HepG2 (cell line): ENCODE measurements around the gene B4GALT3. TPM values are rescaled to one million over a fixed set of nuclear protein-coding genes. Genes with fewer than 3 reads are reported as not detected.
A peak's percentile ranks its signal among the peaks of the same experiment; 100 is the strongest.

Experiments
- BCL6 ChIP-seq: IDR thresholded peaks from 2 replicates; pipeline ENCODE4 v1.6.1; 2016; ENCODE audit warnings: missing genetic modification reagents, missing compliant biosample characterization
- CHCHD3 ChIP-seq: sonication (generic); formaldehyde crosslinking; IDR thresholded peaks from 2 replicates; pipeline ENCODE4 v1.8.0; 2022; ENCODE audit warnings: mild to moderate bottlenecking, missing genetic modification reagents, moderate library complexity
- CHD4 ChIP-seq: fragments of 200-600 bp; sonication (generic); IDR thresholded peaks from 2 replicates; pipeline ENCODE4 v1.7.0; 2017; ENCODE audit warnings: mild to moderate bottlenecking, low read length, borderline replicate concordance
- HDAC2 ChIP-seq: sonication (generic); formaldehyde crosslinking; IDR thresholded peaks from 2 replicates; pipeline ENCODE4 v1.4.0; 2020; ENCODE audit warnings: missing genetic modification reagents
- KLF12 ChIP-seq: sonication (generic); formaldehyde crosslinking; IDR thresholded peaks from 2 replicates; pipeline ENCODE4 v1.4.0; 2020; ENCODE audit warnings: missing genetic modification reagents, borderline replicate concordance
- LRRFIP1 ChIP-seq: sonication (generic); formaldehyde crosslinking; conservative IDR thresholded peaks from 2 replicates; pipeline ENCODE4 v1.4.0; 2020; ENCODE audit warnings: missing genetic modification reagents
- POLR2A ChIP-seq, 2 experiments: IDR thresholded peaks; 2 replicates each; pipeline ENCODE4 v1.6.1; 2011; ENCODE audit warnings: low read depth in 2 of 2, low read length in 2 of 2, mild to moderate bottlenecking in 1 of 2, moderate library complexity in 1 of 2; ENCODE audit not compliant: insufficient read depth in 1 of 2
- RBAK ChIP-seq: sonication (generic); formaldehyde crosslinking; IDR thresholded peaks from 2 replicates; pipeline ENCODE4 v1.5.1; 2020; ENCODE audit warnings: mild to moderate bottlenecking, missing genetic modification reagents
- RNF2 ChIP-seq: fragments of 450-650 bp; conservative IDR thresholded peaks from 2 replicates; pipeline ENCODE4 v1.6.1; 2016; ENCODE audit warnings: low read depth
- SATB2 ChIP-seq: sonication (generic); formaldehyde crosslinking; IDR thresholded peaks from 2 replicates; pipeline ENCODE4 v1.5.0; 2020; ENCODE audit warnings: missing genetic modification reagents
- SIX1 ChIP-seq: sonication (generic); formaldehyde crosslinking; IDR thresholded peaks from 2 replicates; pipeline ENCODE4 v1.4.0; 2020; ENCODE audit warnings: missing genetic modification reagents, borderline replicate concordance
- SMARCE1 ChIP-seq: fragments of 450-650 bp; IDR thresholded peaks from 2 replicates; pipeline ENCODE4 v1.6.1; 2017; ENCODE audit warnings: borderline replicate concordance
- SP140L ChIP-seq: sonication (generic); formaldehyde crosslinking; IDR thresholded peaks from 2 replicates; pipeline ENCODE4 v1.4.0; 2020; ENCODE audit warnings: missing genetic modification reagents, borderline replicate concordance
- SP2 ChIP-seq: sonication (generic); formaldehyde crosslinking; IDR thresholded peaks from 2 replicates; pipeline ENCODE4 v1.5.1; 2020; ENCODE audit warnings: mild to moderate bottlenecking, missing genetic modification reagents
- TARDBP ChIP-seq: sonication (generic); formaldehyde crosslinking; IDR thresholded peaks from 2 replicates; pipeline ENCODE4 v1.8.0; 2022; ENCODE audit warnings: mild to moderate bottlenecking, missing genetic modification reagents
- TCF12 ChIP-seq, 2 experiments: fragments of 450-650 bp in 1 of 2; sonication (generic) in 1 of 2; formaldehyde crosslinking in 1 of 2; IDR thresholded peaks; 2 replicates each; pipeline versions ENCODE4 v1.6.1 to v1.8.0; 2017 to 2022; ENCODE audit warnings: antibody characterized with exemption in 1 of 2, mild to moderate bottlenecking in 1 of 2, missing genetic modification reagents in 1 of 2, moderate library complexity in 1 of 2
- ZBTB20 ChIP-seq: sonication (generic); formaldehyde crosslinking; IDR thresholded peaks from 2 replicates; pipeline ENCODE4 v1.8.1; 2023; ENCODE audit warnings: missing genetic modification reagents, low read depth, mild to moderate bottlenecking, borderline replicate concordance
- ZFP90 ChIP-seq: sonication (generic); formaldehyde crosslinking; IDR thresholded peaks from 2 replicates; pipeline ENCODE4 v1.8.0; 2022; ENCODE audit warnings: missing genetic modification reagents, mild to moderate bottlenecking, inconsistent platforms, borderline replicate concordance
- ZMYM3 ChIP-seq: sonication (generic); formaldehyde crosslinking; IDR thresholded peaks from 2 replicates; pipeline ENCODE4 v1.5.1; 2020; ENCODE audit warnings: mild to moderate bottlenecking, missing genetic modification reagents
- ZNF10 ChIP-seq: sonication (generic); formaldehyde crosslinking; IDR thresholded peaks from 2 replicates; pipeline ENCODE4 v1.4.0; 2020; ENCODE audit warnings: mild to moderate bottlenecking, low read depth, missing genetic modification reagents, borderline replicate concordance
- ZNF331 ChIP-seq: sonication (generic); formaldehyde crosslinking; IDR thresholded peaks from 2 replicates; pipeline ENCODE4 v1.4.0; 2020; ENCODE audit warnings: missing genetic modification reagents
- ZNF501 ChIP-seq: sonication (generic); formaldehyde crosslinking; IDR thresholded peaks from 2 replicates; pipeline ENCODE4 v1.5.1; 2020; ENCODE audit warnings: mild to moderate bottlenecking, moderate library complexity, missing genetic modification reagents
- ZNF879 ChIP-seq: sonication (generic); formaldehyde crosslinking; IDR thresholded peaks from 2 replicates; pipeline ENCODE4 v1.8.1; 2023; ENCODE audit warnings: missing genetic modification reagents
- polyA plus RNA-seq, 8 experiments: library from polyadenylated mRNA; depleted of rRNA in 3 of 8; stranded (reverse) in 7 of 8; unstranded in 1 of 8; fragments of >200 nt; fragmentation: Illumina TruSeq in 4 of 8; extraction: Trizol in 4 of 8; gene quantifications; 2 replicates each; pipeline versions ENCODE4 v1.2.1 to v1.2.3, GENCODE V29; 2011 to 2016; ENCODE audit warnings: low read depth in 4 of 8, missing spikeins in 1 of 8, mixed read lengths in 1 of 8; ENCODE audit not compliant: insufficient read depth in 1 of 8
- total RNA-seq, 5 experiments: library from RNA; depleted of rRNA; stranded (reverse); fragments of >200 nt; fragmentation: Illumina TruSeq; extraction: Trizol; gene quantifications; 2 replicates each; pipeline ENCODE4 v1.2.3, GENCODE V29; 2016; ENCODE audit warnings: low read depth in 1 of 5
- TF ChIP-seq, protein P1 (sequence below): sonication (generic); formaldehyde crosslinking; IDR thresholded peaks from 2 replicates; pipeline ENCODE4 v1.5.1; 2020; ENCODE audit warnings: mild to moderate bottlenecking, missing genetic modification reagents

Gene B4GALT3
- total and polyA plus RNA-seq, 2 of the 13 experiments (the other 11 are each of a cell fraction or from before 2014, with no cell fraction given) = 35.6 to 40.4 TPM

- TF ChIP-seq RBAK (CRISPR knock-in tag) (0 out of 2 replicates have a peak, but pooled peaks have one; percentile 53), HDAC2 (peak; percentile 69; the same call in 1 of the 2 replicates), CHD4 (no peak), ZNF10 (no peak), SATB2 (CRISPR knock-in tag) (0 out of 2 replicates have a peak, but pooled peaks have one; percentile 39), BCL6 (peak; percentile 1; the same call in 1 of the 2 replicates), SP2 (CRISPR knock-in tag) (no peak), LRRFIP1 (CRISPR knock-in tag) (no peak; the same call in 1 of the 2 replicates), KLF12 (CRISPR knock-in tag) (0 out of 2 replicates have a peak, but pooled peaks have one; percentile 22), RNF2 (peak; percentile 79; the same call in 1 of the 2 replicates), ZNF879 (CRISPR knock-in tag) (peak; percentile 86), POLR2A (IDR thresholded peaks at IDR 0.05; ENCODE audit: insufficient read depth in 1 of 2, low read depth in 2 of 2, low read length in 2 of 2) (peak; percentile 96 to 99), TARDBP (CRISPR knock-in tag) (peak; percentile 57; the same call in 1 of the 2 replicates), CHCHD3 (0 out of 2 replicates have a peak, but pooled peaks have one; percentile 72), ZNF501 (CRISPR knock-in tag) (peak; percentile 93), TCF12 (IDR thresholded peaks at IDR 0.05) (no peak), TCF12 (CRISPR knock-in tag; IDR thresholded peaks at IDR 0.05) (0 out of 2 replicates have a peak, but pooled peaks have one; percentile 53), ZMYM3 (CRISPR knock-in tag) (0 out of 2 replicates have a peak, but pooled peaks have one; percentile 9), ZNF331 (CRISPR knock-in tag) (peak; percentile 65; the same call in 1 of the 2 replicates), SP140L (CRISPR knock-in tag) (no peak), ZBTB20 (CRISPR knock-in tag) (peak; percentile 83; the same call in 1 of the 2 replicates), ZFP90 (CRISPR knock-in tag) (no peak), SIX1 (CRISPR knock-in tag) (peak; percentile 35; the same call in 1 of the 2 replicates), SMARCE1 (no peak)
- TF ChIP-seq, protein P1, sequence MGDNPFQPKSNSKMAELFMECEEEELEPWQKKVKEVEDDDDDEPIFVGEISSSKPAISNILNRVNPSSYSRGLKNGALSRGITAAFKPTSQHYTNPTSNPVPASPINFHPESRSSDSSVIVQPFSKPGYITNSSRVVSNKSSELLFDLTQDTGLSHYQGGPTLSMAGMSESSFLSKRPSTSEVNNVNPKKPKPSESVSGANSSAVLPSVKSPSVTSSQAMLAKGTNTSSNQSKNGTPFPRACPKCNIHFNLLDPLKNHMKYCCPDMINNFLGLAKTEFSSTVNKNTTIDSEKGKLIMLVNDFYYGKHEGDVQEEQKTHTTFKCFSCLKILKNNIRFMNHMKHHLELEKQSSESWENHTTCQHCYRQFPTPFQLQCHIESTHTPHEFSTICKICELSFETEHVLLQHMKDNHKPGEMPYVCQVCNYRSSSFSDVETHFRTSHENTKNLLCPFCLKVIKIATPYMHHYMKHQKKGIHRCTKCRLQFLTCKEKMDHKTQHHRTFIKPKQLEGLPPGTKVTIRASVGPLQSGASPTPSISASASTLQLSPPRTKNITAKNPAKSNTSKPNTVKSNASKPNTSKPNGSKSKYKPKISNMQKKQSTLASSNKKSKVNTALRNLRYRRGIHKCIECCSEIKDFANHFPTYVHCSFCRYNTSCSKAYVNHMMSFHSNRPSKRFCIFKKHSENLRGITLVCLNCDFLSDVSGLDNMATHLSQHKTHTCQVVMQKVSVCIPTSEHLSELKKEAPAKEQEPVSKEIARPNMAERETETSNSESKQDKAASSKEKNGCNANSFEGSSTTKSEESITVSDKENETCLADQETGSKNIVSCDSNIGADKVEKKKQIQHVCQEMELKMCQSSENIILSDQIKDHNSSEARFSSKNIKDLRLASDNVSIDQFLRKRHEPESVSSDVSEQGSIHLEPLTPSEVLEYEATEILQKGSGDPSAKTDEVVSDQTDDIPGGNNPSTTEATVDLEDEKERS (CRISPR knock-in tag) = peak; percentile 41; the same call in 1 of the 2 replicates
Measured at GRCh38 chr1:161177112-161177935, at the start of gene B4GALT3 (continued).
